A549 treated with dexamethasone at 1 μM for 4 hours (cell line): ENCODE results near the gene NTN4. TPM values are rescaled to one million over a fixed set of nuclear protein-coding genes. Genes with fewer than 3 reads are reported as not detected.

Experiments used
- total RNA-seq: library from RNA; stranded (reverse); fragments of 200-300 nt; extraction: Qiagen RNA extraction; gene quantifications from 5 replicates; pipeline ENCODE4 v1.2.3, GENCODE V29; 2022

Gene NTN4
- 33.7 to 48.0 TPM (median 43.4 TPM) in 5 replicates for total RNA-seq

GRCh38 chr12:95790033-95790916, at the start of gene NTN4:
Gene NTN4, minus strand, starts transcription at chr12:95790764. Its CDS starts 455 bp downstream, at chr12:95790309.

Other genes starting within 250 kb of the NTN4 start
- gene USP44, start 239.3 kb downstream of the NTN4 start, total RNA-seq: 0.07 to 0.14 TPM (median 0.08 TPM) in 5 replicates
- gene SNRPF, start 68.2 kb upstream of the NTN4 start, total RNA-seq: 103 to 197 TPM (median 114 TPM) in 5 replicates
- gene CCDC38, start 151.8 kb upstream of the NTN4 start, total RNA-seq: 0.06 to 0.15 TPM (median 0.10 TPM) in 5 replicates
- 1.6 to 2.8 TPM (median 2.3 TPM) in 5 replicates for gene AMDHD1, start 152.6 kb upstream of the NTN4 start, total RNA-seq
- 0.39 to 0.99 TPM (median 0.76 TPM) in 5 replicates for gene HAL, start 205.6 kb upstream of the NTN4 start, total RNA-seq
- 99.6 to 112 TPM (median 106 TPM) in 5 replicates for gene LTA4H, start 244.8 kb upstream of the NTN4 start, total RNA-seq